GM20000 (cell line): ENCODE results near the gene ITGA2.

Experiments
- DNase-seq: peaks from one replicate; pipeline ENCODE4 v3.0.0; 2012; ENCODE audit warnings: low spot score
- CTCF ChIP-seq: IDR thresholded peaks from 2 replicates; pipeline ENCODE4 v1.5.1; 2012; ENCODE audit warnings: mild to moderate bottlenecking, control low read depth; ENCODE audit errors: extremely low read depth, missing control alignments

Gene ITGA2

GRCh38 chr5:53059281-53059680 lies 70.1 kb downstream of the ITGA2 start:
- no peak for TF ChIP-seq CTCF
- no peak for DNase-seq

GRCh38 chr5:53063176-53063575 lies 74.0 kb downstream of the ITGA2 start:
- no peak for TF ChIP-seq CTCF
- no peak for DNase-seq

- DNase-seq = no peak
- TF ChIP-seq CTCF = no peak
Measured at GRCh38 chr5:53063791-53064190, 74.6 kb downstream of the ITGA2 start.

GRCh38 chr5:53066088-53066487 lies 76.9 kb downstream of the ITGA2 start:
- TF ChIP-seq CTCF = no peak
- DNase-seq = no peak

- DNase-seq = no peak
Measured at GRCh38 chr5:53067641-53068040, 78.5 kb downstream of the ITGA2 start.

GRCh38 chr5:53068291-53068836 lies 79.2 kb downstream of the ITGA2 start:
- TF ChIP-seq CTCF = no peak
- DNase-seq = no peak

More at GRCh38 chr5:53067641-53068040, 78.5 kb downstream of the ITGA2 start:
- TF ChIP-seq CTCF = no peak

GRCh38 chr5:53069626-53070025 lies 80.5 kb downstream of the ITGA2 start:
- TF ChIP-seq CTCF = no peak
- no peak for DNase-seq
